Endothelial cell of umbilical vein (primary cell): Measurements from ENCODE around the gene SGCD. TPM values are rescaled to one million over a fixed set of nuclear protein-coding genes. Genes with fewer than 3 reads are reported as not detected.

ENCODE experiments used
- BruUV-seq: library from RNA; stranded (reverse); fragments of 400-500 nt; replicated peaks from 2 replicates; lab custom pipeline; 2021; lab: Mats Ljungman, UMichigan
- CTCF ChIA-PET: fragments of 300-600, 350-600 bp; sonication (Branson Sonifier 250); formaldehyde crosslinking; loops from one replicate; lab custom pipeline; 2021; ENCODE audit warnings: antibody characterized with exemption, inconsistent platforms; lab: Charles Lee
- POLR2A ChIA-PET: fragments of 300-600, 350-600 bp; sonication (Branson Sonifier 250); formaldehyde crosslinking; loops from one replicate; lab custom pipeline; 2021; ENCODE audit warnings: antibody characterized with exemption, inconsistent platforms; lab: Charles Lee
- DNase-seq: peaks from one replicate; pipeline ENCODE4 v3.0.0-alpha.2; 2011; ENCODE audit warnings: low read depth, low spot score
- FAIRE-seq: peaks from 2 replicates; lab custom pipeline; 2011; peaks lifted over from hg19 to GRCh38; lab: Jason Lieb, UNC
- H2AFZ ChIP-seq: 2 replicates; pipeline ENCODE4 v1.6.0; 2012; ENCODE audit warnings: low read depth, low read length, control low read depth, inconsistent platforms
- H3K27ac ChIP-seq: 2 replicates; pipeline ENCODE4 v1.5.1; 2011; ENCODE audit warnings: low read depth, mild to moderate bottlenecking, control low read depth, low read length, moderate library complexity; ENCODE audit not compliant: insufficient read depth
- H3K27me3 ChIP-seq, 2 experiments: 2 replicates each; pipeline versions ENCODE4 v1.6.0 to v1.6.1; 2011; ENCODE audit warnings: low read length in 2 of 2, mixed read lengths in 1 of 2; ENCODE audit not compliant: control insufficient read depth in 2 of 2, insufficient read depth in 2 of 2
- H3K36me3 ChIP-seq, 2 experiments: 2 replicates in 1 of 2; 3 replicates in 1 of 2; pipeline ENCODE4 v1.5.1; 2011; ENCODE audit warnings: low read length in 2 of 2, mild to moderate bottlenecking in 1 of 2, moderate library complexity in 1 of 2; ENCODE audit not compliant: control insufficient read depth in 2 of 2, insufficient read depth in 2 of 2; ENCODE audit errors: extremely low read depth in 1 of 2
- H3K4me1 ChIP-seq: 3 replicates; pipeline ENCODE4 v1.5.1; 2011; ENCODE audit warnings: mild to moderate bottlenecking, low read length; ENCODE audit not compliant: control insufficient read depth, insufficient read depth; ENCODE audit errors: extremely low read depth
- H3K4me2 ChIP-seq: 2 replicates; pipeline ENCODE4 v1.6.1; 2011; ENCODE audit warnings: low read length, control low read depth, mixed read lengths; ENCODE audit not compliant: insufficient read depth
- H3K4me3 ChIP-seq, 3 experiments: fragments of 200-600 bp in 1 of 3; sonication (generic), shearing (Covaris generic) in 1 of 3; replicated peaks in 1 of 3; 2 replicates each; pipeline ENCODE4 v1.5.1; 2011 to 2016; ENCODE audit warnings: control low read depth in 3 of 3, low read length in 3 of 3, mild to moderate bottlenecking in 2 of 3, inconsistent platforms in 1 of 3, low read depth in 1 of 3, moderate library complexity in 1 of 3; ENCODE audit not compliant: insufficient read depth in 1 of 3
- H3K79me2 ChIP-seq: 2 replicates; pipeline ENCODE4 v1.6.0; 2012; ENCODE audit warnings: low read length, inconsistent platforms; ENCODE audit not compliant: control insufficient read depth, insufficient read depth
- H3K9ac ChIP-seq: replicated peaks from 2 replicates; pipeline ENCODE3; 2011; ENCODE audit warnings: low read length, control low read depth; ENCODE audit not compliant: insufficient read depth; ENCODE audit errors: extremely low read depth
- H3K9me1 ChIP-seq: replicated peaks from 3 replicates; pipeline ENCODE4 v1.6.0; 2011; ENCODE audit warnings: mild to moderate bottlenecking, low read length; ENCODE audit not compliant: control insufficient read depth, insufficient read depth; ENCODE audit errors: extremely low read depth
- H3K9me3 ChIP-seq: replicated peaks from 2 replicates; pipeline ENCODE4 v1.5.1; 2012; ENCODE audit warnings: low read length, inconsistent platforms; ENCODE audit not compliant: control insufficient read depth, insufficient read depth
- H4K20me1 ChIP-seq: replicated peaks from 2 replicates; pipeline ENCODE3; 2011; ENCODE audit warnings: mild to moderate bottlenecking, low read length; ENCODE audit not compliant: control insufficient read depth, insufficient read depth; ENCODE audit errors: extremely low read depth
- EZH2 ChIP-seq: IDR thresholded peaks from 2 replicates; pipeline ENCODE4 v1.6.1; 2012; ENCODE audit warnings: borderline replicate concordance, low read depth, mild to moderate bottlenecking, moderate library complexity, low read length, inconsistent platforms; ENCODE audit not compliant: severe bottlenecking
- FOS ChIP-seq: IDR thresholded peaks from 2 replicates; pipeline ENCODE4 v1.6.1; 2011; ENCODE audit warnings: mild to moderate bottlenecking, low read length, moderate library complexity, borderline replicate concordance; ENCODE audit not compliant: insufficient read depth
- GATA2 ChIP-seq: IDR thresholded peaks from 2 replicates; pipeline ENCODE4 v1.7.0; 2011; ENCODE audit warnings: low read depth, mild to moderate bottlenecking, moderate library complexity, mixed read lengths, low read length; ENCODE audit not compliant: insufficient read length, insufficient read depth
- JUN ChIP-seq: IDR thresholded peaks from 2 replicates; pipeline ENCODE4 v1.6.1; 2011; ENCODE audit warnings: borderline replicate concordance, low read depth; ENCODE audit not compliant: insufficient read length, insufficient read depth
- MAX ChIP-seq: IDR thresholded peaks from 2 replicates; pipeline ENCODE4 v1.6.1; 2011; ENCODE audit not compliant: insufficient read depth, insufficient read length
- MYC ChIP-seq: IDR thresholded peaks from one replicate; pipeline ENCODE4 v1.6.1; 2011; ENCODE audit warnings: mild to moderate bottlenecking, low read depth, low read length
- POLR2A ChIP-seq: IDR thresholded peaks from 2 replicates; pipeline ENCODE4 v1.6.1; 2012; ENCODE audit warnings: low read depth, mild to moderate bottlenecking, control low read depth, low read length
- POLR2AphosphoS5 ChIP-seq: IDR thresholded peaks from 2 replicates; pipeline ENCODE4 v1.6.1; 2012; ENCODE audit warnings: low read depth, mild to moderate bottlenecking, control low read depth, low read length, moderate library complexity; ENCODE audit not compliant: insufficient read depth
- dilution Hi-C: fragments of 300-500 bp; cut with MboI; formaldehyde crosslinking; loops from one replicate; pipeline ENCODE4 v1.15.0; 2019; ENCODE audit warnings: low sequenced_read_pairs; ENCODE audit not compliant: extremely low pct_ligation_motif_present
- intact Hi-C: fragments of 100-400 bp; cut with micrococcal nuclease; formaldehyde crosslinking; loops from one replicate; pipeline ENCODE4 v1.10.0; 2022
- polyA plus RNA-seq, 4 experiments: library from polyadenylated mRNA; depleted of rRNA in 3 of 4; stranded (reverse) in 3 of 4; unstranded in 1 of 4; fragments of >200 nt; gene quantifications; 2 replicates each; pipeline versions ENCODE4 v1.2.1 to v1.2.3, GENCODE V29; 2011 to 2012; ENCODE audit warnings: missing spikeins in 1 of 4
- total RNA-seq: library from RNA; stranded (reverse); gene quantifications from 2 replicates; pipeline ENCODE4 v1.2.3, GENCODE V29; 2021
- TF ChIP-seq, protein P1 (sequence below), 2 donors: IDR thresholded peaks; 1 replicate in 1 of 2; 2 replicates in 1 of 2; pipeline ENCODE4 v1.5.1; 2011; ENCODE audit warnings: low read length in 2 of 2, mild to moderate bottlenecking in 2 of 2, moderate library complexity in 2 of 2, control low read depth in 1 of 2, inconsistent platforms in 1 of 2, low read depth in 1 of 2; ENCODE audit not compliant: insufficient read depth in 1 of 2; ENCODE audit errors: extremely low read depth in 1 of 2

The SGCD gene
- total and polyA plus RNA-seq, 2 donors (not counting 3 experiments of a cell fraction or from before 2014, with no cell fraction given), result not detected

DNA sequence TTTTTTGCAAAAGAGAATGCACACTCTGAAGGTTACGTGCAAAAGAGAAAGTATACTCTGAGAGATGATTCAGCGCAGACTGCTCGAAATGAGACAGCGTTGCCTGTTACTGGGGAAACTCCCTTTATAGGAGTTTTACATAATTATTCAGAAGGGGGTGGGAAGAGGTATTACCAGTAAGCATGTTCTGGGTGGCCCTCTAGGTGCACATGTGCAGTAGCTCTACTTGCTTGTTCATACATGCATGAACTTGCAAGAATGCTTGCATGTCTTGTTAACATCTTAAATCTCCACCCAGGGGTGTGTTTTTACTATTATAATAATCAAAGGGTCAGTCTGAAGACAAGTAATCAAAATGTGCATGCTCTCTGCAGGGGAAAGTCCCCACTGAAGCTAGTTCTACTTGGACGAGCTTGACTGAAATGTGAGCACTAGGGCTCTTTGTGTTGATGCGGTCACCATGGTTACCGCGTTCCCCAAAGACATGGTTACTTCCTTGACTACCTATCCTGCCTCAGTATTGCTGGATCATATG lies 75.5 kb downstream of the SGCD start:
- CTCF ChIA-PET, result no interaction called here
- H3K27me3 ChIP-seq, result no peaks in the 10 kb centered on the region
- POLR2A ChIA-PET, result no interaction called here
- no peak overlapping the region for H3K9ac ChIP-seq
- H3K9me3 ChIP-seq, result peaks cover 2% of the 10 kb centered on the region
- intact Hi-C loops, result no loop called here
- no peaks in the 10 kb centered on the region for H4K20me1 ChIP-seq
- FAIRE-seq, result no peak
- dilution Hi-C loops, result no loop called here
- no TSS peak for BruUV-seq
- H3K9me1 ChIP-seq, result no peaks in the 10 kb centered on the region
- H3K4me1 ChIP-seq, result no peaks in the 10 kb centered on the region
- no peaks in the 10 kb centered on the region for H3K36me3 ChIP-seq
- no peak overlapping the region for H2AFZ ChIP-seq
- DNase-seq, result no peak
- no peak for TF ChIP-seq POLR2A
- TF ChIP-seq MYC, result no peak
- no peak overlapping the region for H3K27ac ChIP-seq
- no peaks in the 10 kb centered on the region for H3K79me2 ChIP-seq
- no peak overlapping the region for H3K4me2 ChIP-seq
- no peak overlapping the region for H3K4me3 ChIP-seq

- no peaks in the 10 kb centered on the region for H3K9me1 ChIP-seq
- no peak overlapping the region for H3K27ac ChIP-seq
- no peak for DNase-seq
- BruUV-seq, result no TSS peak
- H3K4me3 ChIP-seq, result no peak overlapping the region
- CTCF ChIA-PET, result no interaction called here
- FAIRE-seq, result no peak
- no peaks in the 10 kb centered on the region for H3K79me2 ChIP-seq
- no peak overlapping the region for H3K4me2 ChIP-seq
- dilution Hi-C loops, result no loop called here
- no peak overlapping the region for H2AFZ ChIP-seq
- H3K9me3 ChIP-seq, result peaks cover 2% of the 10 kb centered on the region
- POLR2A ChIA-PET, result no interaction called here
- intact Hi-C loops, result no loop called here
- H4K20me1 ChIP-seq, result no peaks in the 10 kb centered on the region
- no peaks in the 10 kb centered on the region for H3K4me1 ChIP-seq
- no peaks in the 10 kb centered on the region for H3K27me3 ChIP-seq
- H3K9ac ChIP-seq, result no peak overlapping the region
- TF ChIP-seq POLR2A (no peak), EZH2 (no peak), MYC (no peak), FOS (no peak), GATA2 (no peak), MAX (no peak), JUN (no peak), POLR2AphosphoS5 (no peak)
- TF ChIP-seq, protein P1, sequence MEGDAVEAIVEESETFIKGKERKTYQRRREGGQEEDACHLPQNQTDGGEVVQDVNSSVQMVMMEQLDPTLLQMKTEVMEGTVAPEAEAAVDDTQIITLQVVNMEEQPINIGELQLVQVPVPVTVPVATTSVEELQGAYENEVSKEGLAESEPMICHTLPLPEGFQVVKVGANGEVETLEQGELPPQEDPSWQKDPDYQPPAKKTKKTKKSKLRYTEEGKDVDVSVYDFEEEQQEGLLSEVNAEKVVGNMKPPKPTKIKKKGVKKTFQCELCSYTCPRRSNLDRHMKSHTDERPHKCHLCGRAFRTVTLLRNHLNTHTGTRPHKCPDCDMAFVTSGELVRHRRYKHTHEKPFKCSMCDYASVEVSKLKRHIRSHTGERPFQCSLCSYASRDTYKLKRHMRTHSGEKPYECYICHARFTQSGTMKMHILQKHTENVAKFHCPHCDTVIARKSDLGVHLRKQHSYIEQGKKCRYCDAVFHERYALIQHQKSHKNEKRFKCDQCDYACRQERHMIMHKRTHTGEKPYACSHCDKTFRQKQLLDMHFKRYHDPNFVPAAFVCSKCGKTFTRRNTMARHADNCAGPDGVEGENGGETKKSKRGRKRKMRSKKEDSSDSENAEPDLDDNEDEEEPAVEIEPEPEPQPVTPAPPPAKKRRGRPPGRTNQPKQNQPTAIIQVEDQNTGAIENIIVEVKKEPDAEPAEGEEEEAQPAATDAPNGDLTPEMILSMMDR (IDR thresholded peaks at IDR 0.05; ENCODE audit: extremely low read depth in 1 of 2, insufficient read depth in 1 of 2, low read depth in 1 of 2, low read length in 2 of 2), result no peak
- no peaks in the 10 kb centered on the region for H3K36me3 ChIP-seq
These were observed 79.0 kb downstream of the SGCD start for GRCh38 chr5:156405988-156406387.
